Hepatic stellate cell (primary cell): Measurements from ENCODE around the gene TMTC2.

Source experiments
- DNase-seq: peaks from one replicate; pipeline ENCODE4 v3.0.0; 2011; ENCODE audit warnings: low spot score

Gene TMTC2

DNA sequence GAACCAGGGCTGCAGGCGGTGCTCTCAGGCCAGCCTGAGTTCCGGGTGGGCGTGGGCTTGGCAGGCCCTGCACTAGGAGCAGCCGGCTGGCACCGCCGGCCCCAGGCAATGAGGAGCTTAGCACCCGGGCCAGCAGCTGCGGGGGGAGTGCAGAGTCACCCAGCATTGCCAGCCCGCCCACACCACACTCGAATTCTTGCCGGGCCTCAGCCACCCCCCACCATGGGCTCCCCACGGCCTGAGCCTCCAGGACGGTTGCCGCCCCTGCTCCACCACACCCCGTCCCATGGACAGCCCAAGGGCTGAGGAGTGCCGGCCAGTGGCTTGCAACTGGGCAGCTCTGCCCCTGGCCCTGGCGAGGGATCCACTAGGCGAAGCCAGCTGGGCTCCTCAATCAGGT, 453.4 kb downstream of the TMTC2 start:
- no peak for DNase-seq

DNA sequence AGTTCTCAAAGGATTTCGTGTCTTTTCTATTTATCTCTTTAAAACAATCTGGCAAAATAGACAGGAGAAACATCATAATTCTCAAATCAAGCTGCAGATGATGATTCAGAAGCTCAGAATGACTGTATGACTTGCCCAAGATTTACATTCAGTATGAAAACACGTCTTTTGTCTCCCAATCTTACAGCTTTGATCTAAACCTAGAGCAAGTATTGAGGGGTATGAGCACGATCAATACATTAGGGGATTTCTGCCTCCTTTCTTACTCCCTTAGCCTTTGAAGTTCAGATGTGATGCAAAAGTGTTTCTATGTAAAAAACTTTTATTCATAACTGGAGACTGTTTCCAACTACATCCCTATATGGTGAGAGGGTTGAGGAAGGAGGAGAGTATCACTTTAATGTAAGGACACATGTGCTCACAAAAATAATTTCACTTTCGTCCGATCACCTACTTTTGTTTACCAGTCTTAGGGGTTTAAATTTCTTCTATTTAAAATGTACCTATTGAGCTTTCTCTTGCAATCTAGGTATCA, 454.8 kb downstream of the TMTC2 start:
- DNase-seq = no peak

DNA sequence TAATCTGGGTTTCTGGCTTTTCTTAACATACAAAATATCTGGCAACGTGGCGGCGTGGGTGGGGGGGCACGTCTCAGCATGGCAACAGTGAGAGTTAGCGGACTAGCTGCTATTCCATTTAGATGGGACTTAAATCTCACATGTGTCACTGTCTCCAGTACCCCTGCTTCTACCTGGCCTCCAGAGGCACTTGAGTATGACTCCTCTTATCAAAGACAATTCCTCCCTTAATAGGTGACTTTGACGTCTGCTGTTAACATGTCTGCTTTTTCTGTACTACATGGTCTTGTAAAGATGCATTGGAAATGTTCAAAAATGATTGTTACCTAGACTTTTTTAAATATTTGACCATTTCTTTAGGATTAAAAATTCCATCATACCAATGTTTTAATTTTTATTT, 456.2 kb downstream of the TMTC2 start:
- DNase-seq = no peak

DNA sequence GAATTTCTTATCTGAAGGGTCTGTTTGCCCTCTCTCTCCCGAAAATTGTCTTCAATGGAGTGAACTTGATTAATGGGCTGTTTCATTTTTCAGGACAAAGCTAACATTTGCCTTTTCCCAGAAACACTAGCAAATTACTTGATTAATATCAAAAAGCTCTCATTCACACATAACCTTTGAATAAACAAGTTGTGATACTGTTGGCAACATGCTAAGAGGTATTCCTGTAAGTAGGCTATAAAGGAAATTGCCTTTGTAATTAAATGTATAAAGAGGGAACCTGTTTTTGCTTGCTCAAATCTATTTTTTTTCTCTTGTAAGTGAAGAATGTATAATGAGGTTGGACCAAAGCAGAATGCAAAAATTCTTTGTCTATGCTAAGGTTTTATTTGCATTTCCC, 457.2 kb downstream of the TMTC2 start:
- DNase-seq = no peak

DNA sequence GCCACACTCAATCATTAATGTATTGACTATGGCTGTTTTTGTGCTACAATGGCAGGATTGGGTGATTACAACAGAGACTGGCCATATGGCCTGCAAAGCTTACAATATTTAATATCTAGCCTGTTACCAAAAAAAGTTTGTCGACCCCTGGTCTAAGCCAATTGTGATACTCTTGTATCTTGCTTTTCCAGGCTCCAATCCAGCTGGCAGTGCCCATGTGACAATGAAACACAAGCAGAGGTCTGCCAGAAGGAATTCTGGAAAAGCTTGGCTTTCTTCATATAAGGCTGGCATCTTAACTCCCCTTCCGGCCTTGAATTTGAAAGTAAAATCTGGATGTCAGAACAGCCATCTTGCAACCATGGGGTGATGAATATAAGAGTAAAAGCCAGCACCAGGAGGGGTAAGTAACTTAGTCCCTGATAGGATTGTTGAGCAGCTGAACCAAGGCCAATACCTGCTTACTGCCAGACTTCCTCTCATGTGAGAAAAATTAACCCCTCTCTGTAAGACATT, 458.7 kb downstream of the TMTC2 start:
- no peak for DNase-seq

DNA sequence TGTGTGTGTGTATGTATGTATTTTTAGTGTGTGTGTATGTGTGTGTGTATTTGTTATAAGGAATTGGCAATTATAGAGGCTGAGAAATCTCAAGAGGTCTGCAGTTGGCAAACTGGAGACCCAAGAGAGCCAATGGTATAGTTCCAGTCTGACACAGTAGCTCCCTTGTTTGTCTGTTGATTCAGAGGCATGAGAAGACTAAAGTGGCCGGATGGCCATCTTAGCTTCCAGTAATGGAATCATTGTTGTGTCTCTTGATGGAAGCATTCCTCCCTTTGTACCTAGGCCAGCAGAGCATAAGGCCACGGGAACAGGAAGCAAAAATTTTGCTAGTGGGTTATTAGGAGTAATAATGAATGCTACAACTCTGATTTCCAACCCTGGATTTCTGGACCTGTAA, 460.6 kb downstream of the TMTC2 start:
- DNase-seq = no peak

DNA sequence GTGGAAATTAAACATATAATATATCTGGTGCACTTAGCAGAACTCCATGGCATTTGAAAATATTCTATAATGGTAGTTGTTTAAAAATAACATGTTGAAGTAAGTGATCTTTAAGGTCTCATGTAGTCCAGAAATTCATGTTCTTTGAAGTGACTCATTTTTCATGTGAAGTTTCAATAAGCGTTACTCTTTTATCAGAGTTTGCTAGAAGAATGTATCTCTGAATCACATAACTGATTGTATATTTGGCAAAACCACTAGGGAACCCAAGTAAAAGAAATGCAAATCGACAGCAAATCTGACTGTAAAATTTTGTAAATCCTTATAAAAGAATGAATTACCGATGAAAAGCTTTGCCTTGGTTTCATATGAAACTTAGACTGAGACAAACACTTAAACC, 463.3 kb downstream of the TMTC2 start:
- no peak for DNase-seq

DNA sequence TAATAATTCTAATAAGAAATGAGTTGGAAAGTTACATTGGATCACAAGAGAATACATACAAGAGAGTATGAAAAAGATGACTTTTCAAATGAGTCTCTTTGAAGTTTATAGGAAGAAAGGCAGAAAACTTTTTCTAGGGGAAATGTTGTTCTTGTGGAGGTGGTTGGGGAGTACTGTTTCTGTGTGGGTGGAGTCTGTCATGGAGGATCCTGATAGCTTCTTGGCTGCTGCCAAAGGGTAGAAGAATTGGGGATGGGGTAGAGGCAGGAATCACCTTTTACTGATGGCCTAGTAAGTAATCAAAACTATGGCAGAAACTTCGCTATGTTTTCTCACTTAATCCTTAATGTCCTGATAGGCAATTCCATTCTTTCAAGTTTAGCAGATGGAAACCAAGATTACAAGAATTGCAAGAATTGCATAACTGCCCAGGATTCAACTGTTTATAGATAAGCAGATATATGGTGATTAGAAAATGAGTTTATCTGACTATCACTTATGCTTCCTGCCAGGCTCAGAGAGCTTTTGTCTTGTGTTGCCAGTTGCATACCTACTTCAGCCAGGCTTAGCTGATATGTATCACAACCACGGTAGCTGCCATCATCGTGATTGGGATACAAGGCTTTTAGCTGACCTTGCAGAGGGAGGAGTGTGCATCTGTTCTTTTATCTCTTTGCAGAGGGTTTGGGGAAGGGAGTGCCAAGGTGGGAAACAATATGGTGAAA, 463.9 kb downstream of the TMTC2 start:
- DNase-seq = no peak

DNA sequence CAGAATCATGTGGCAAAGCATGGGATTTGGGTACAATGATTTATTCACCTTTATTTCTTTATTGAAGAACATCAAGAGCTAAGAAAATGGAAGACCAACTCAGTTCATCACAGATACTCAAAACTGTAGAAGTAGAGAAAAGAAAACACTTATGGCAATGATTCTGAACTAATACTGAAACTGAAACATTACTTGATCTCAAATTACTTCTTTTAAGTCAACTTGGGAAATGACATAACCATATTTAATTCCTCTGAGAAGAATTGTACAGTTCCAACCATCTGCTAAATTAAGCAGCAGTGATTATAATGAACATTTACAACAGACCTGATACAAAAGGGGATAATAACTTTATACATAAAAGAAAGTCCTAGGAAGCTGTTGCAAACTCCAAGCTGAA, 466.5 kb downstream of the TMTC2 start:
- DNase-seq = no peak

DNA sequence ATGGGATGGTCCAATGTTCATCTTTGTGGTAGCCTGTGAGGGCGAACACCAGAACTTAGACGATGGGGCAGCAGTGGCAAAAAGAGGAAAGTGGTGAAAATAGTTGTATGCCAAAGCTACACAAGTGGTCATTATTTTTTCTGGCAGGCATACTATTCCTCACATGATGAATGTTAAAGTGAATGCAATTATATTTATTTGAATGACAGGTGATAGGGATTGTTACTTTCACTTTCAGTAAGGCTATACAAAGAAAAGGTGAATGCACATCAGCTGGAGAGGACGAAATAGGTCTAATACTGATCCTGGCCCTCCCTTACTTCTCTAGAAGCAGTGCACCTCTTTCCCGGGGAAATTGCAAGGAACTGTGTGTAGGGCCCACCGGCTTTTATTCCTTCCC, 470.1 kb downstream of the TMTC2 start:
- no peak for DNase-seq

DNA sequence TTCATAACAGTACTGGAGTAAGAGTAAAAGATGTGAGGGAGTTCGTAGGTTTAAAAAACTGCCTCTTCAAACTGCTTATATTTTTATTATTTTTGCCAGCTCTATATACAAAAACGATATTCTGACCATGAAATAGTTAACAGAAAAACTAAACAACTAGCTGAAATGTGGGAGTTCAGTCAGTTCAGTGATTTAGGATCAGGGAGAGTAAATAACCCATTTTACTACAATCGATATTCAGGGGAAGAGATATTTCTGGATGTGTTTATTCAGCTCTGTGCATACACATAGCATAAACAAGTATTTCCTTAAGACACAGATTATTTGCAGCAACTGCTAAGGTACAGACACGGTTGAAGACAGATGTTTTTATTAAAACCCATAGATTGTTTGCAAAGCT, 470.9 kb downstream of the TMTC2 start:
- no peak for DNase-seq

DNA sequence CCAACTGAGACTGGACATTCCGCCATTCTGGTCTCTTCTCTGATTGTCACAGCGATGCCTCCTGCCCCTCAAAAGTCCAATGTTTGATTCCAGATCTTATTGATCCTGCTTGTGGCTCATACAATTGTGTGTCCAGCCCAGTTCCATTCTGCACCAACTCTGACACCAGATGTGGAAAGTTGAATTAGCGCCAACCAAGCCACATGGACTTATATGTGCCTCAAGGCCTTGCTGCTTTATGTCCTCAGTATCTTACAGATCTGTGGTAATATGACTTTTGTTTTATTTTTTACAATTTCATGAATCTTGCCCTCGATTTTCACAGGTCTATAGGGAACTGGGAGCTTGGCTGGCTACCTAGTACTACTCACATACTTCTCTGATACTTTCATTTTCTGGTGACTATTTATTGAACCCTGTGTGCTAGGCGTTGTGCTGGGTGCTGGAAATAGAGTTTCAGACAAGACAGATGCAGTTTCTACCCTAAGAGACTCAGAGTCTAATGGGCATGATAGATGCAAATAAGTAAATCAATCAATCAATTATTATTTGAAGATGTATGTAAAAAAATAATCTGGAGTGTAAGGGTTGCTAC, 472.0 kb downstream of the TMTC2 start:
- no peak for DNase-seq

DNA sequence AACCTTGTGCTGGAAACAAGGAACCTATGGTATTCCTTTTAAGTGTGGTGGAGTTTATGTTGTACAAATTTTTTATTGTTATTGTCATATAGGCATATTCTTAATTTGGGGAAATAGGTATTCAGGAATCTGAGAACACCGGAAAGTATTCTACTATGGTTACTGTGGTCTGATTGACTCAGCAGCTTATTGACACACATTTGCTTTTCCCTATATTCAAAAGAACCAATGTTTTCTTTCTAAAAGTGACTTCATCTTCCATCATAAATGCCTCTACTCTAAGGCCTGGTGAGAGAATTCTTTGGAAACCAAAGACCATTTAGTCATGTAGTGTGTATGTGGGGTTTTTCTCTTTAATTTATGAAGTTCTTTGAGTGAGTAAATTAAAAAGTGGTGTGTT, 474.8 kb downstream of the TMTC2 start:
- DNase-seq = no peak

DNA sequence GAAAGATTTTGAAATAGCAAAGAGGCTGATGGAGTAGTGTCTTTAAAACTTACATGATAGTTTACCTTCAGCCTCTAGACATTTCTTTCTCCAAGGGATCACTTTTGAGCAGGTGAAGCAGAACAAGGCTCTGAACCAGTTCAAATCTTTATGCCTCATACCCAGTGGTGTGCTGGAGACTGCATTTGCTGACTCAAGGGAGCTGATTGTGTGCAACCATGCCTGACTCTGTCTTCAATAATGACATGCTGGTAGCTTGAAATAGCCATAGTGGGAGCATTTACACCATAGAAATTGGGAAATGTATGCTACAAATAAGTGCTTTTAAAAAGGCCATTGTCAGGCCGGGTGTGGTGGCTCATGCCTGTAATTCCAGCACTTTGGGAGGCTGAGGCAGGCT, 482.0 kb downstream of the TMTC2 start:
- no peak for DNase-seq

DNA sequence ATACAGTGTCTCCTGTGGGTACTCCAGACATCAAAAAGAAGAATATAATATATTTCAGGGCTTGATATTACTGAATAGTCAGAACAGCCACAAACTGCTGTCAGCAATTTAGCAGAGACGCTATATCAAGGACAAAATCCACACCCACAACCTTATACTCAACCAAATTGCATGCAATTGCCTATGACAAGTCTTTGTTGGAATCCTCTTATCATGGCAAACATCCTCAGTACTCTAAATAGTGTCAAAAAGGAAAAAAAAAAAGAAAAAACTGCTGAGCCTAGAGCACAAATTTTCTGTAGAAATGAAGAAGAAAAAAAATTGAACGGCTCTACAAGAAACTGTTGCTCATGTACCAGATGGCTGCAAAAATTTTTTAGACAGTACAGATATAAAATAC, 485.7 kb downstream of the TMTC2 start:
- no peak for DNase-seq

DNA sequence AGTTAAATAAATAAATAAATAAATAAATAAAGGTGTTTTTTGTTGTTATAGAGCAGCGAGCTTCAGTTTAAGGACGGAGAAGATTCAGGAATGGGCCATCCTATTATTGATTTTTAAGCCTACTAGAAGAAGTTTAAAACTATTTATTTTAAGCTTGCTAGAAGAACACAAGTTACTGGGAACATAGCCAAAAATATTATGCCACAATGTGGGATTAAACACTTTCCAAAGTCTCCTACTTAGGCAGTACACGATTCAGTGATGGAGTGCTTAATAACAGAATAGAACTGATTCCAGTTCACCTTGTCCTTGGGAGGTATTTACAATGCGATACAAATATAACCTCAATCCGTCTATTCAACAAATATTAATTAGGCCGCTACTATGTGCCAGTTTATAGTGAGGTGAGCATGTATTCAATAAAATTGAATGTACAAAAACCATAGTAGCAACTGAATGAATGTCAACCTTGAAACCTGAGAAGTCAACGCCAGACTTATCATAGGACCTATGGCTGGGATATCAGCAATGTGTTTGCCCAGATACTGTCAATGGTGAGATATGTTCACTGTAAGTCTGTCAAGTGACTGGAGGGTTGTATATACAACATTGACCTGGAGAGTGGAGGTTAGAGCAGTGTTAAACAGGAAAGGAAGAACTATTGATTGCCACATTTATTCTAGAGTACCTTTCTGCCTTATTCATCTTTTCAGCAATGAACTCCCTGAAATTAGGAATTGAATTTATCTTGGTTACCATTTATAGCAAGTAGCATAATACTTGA, 486.4 kb downstream of the TMTC2 start:
- DNase-seq = no peak

DNA sequence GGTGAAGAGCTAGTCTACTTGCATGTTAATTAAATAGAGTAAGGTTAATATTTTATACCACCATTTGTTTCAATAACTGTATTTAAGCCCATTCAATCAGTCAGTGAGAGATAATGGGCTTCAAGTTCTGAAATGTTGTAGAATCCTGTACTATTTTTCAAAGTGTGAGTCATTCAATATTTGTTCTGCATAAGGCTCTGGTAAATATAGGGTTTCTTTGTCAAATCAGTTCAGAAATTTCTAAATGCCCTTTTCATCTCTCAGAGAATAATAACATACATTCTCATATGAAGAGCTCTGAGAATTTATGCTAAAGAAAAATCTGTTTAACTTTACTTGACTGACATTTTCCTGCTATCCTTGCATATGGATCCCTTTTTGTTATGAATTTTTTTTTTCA, 493.3 kb downstream of the TMTC2 start:
- no peak for DNase-seq

DNA sequence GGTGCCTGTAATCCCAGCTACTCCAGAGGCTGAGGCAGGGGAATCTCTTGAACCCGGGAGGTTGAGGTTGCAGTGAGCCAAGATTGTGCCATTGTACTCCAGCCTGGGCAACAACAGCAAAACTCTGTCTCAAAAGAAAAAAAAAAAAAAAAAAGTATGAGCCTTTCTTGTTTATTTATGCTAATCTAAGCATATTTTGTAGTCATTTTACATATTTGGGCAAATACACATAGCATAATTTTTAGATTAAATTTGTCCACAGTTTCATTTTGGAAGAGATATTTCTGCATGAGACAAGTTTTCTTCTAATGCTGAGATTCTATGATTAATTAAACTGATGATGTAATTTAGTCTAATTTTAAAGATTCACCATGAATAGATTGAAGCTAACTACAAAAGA, 494.4 kb downstream of the TMTC2 start:
- DNase-seq = no peak

DNA sequence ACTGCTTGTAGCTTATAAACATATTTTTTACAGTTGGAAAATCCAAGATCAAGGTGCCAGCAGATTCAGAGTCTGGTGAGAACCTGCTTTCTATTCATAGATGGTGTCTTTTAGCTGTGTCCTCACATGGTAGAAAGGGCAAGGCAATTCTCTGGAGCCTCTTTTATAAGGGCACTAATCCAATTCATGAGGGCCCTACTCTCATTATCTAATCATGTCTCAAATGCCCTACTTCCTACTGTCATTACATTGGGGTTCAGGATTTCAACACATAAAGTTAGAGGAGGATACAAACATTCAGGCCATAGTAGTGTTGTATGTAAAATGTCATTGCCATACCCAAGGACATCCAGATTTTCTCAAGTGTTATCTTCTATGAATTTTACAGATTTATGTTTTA, 496.4 kb downstream of the TMTC2 start:
- DNase-seq = no peak
